ENCODE results near the gene ZNF837.

GRCh38 chr19:58416604-58417003, 35.8 kb upstream of the ZNF837 start:
- TF ChIP-seq CTCF (conservative IDR thresholded peaks at IDR 0.05) (no peak), EZH2 (IDR thresholded peaks at IDR 0.05; ENCODE audit: low read depth) (no peak)

Measured in PC-9 (cell line).